H1 (cell line): ENCODE measurements around the gene ATXN7. TPM values are rescaled to one million over a fixed set of nuclear protein-coding genes. Genes with fewer than 3 reads are reported as not detected.

ENCODE experiments used
- CHD1 ChIP-seq: IDR thresholded peaks from 2 replicates; pipeline ENCODE4 v1.6.1; 2012; ENCODE audit warnings: low read depth, low read length, improper control_type of control experiment
- KDM1A ChIP-seq: fragments of 200-600, 300-600 bp; sonication (generic); IDR thresholded peaks from 2 replicates; pipeline ENCODE4 v1.7.1; 2016; ENCODE audit warnings: mild to moderate bottlenecking, low read length, borderline replicate concordance
- POLR2A ChIP-seq, 2 experiments: IDR thresholded peaks; 1 replicate in 1 of 2; 2 replicates in 1 of 2; pipeline ENCODE4 v1.6.1; 2011; ENCODE audit warnings: low read depth in 2 of 2, low read length in 2 of 2, mild to moderate bottlenecking in 2 of 2; ENCODE audit errors: control extremely low read depth in 1 of 2
- RBBP5 ChIP-seq: IDR thresholded peaks from 2 replicates; pipeline ENCODE4 v1.7.1; 2012; ENCODE audit warnings: low read depth, mild to moderate bottlenecking, inconsistent platforms, low read length, moderate library complexity, borderline replicate concordance
- TAF1 ChIP-seq: IDR thresholded peaks from 2 replicates; pipeline ENCODE4 v1.6.1; 2011; ENCODE audit warnings: mild to moderate bottlenecking, low read depth, low read length
- TEAD4 ChIP-seq: IDR thresholded peaks from 2 replicates; pipeline ENCODE4 v1.6.1; 2012; ENCODE audit warnings: low read depth, low read length, inconsistent platforms, mixed read lengths
- USF2 ChIP-seq: IDR thresholded peaks from 2 replicates; pipeline ENCODE4 v1.6.1; 2011; ENCODE audit warnings: low read length, improper control_type of control experiment
- polyA plus RNA-seq, 7 experiments: library from polyadenylated mRNA; depleted of rRNA in 3 of 7; stranded (reverse) in 5 of 7; unstranded in 2 of 7; fragments of >200 nt in 5 of 7; fragments of 200-250 nt in 2 of 7; gene quantifications; 1 replicate in 5 of 7; 2 replicates in 1 of 7; 4 replicates in 1 of 7; pipeline versions ENCODE4 v1.2.1 to v1.2.3, GENCODE V29; 2011 to 2013; ENCODE audit warnings: missing spikeins in 2 of 7, mixed read lengths in 2 of 7
- total RNA-seq: library from RNA; stranded (reverse); fragmentation: NEBNext Ultra II Directional; extraction: Animal tissue kit (Norgen Biotek cat#: 25700); gene quantifications from 2 replicates; pipeline ENCODE4 v1.2.1, GENCODE V29; 2021

Gene ATXN7
- total and polyA plus RNA-seq, 2 of the 8 experiments (the other 6 are each of a cell fraction or from before 2014, with no cell fraction given) = 15.5 to 16.8 TPM

GRCh38 chr3:63942528-63942927 lies 78.9 kb downstream of the ATXN7 start (continued):
- TF ChIP-seq TEAD4 = no peak
- TF ChIP-seq CHD1 = no peak
- no peak for TF ChIP-seq TAF1
- TF ChIP-seq RBBP5 = no peak
- TF ChIP-seq POLR2A (IDR thresholded peaks at IDR 0.05; ENCODE audit: control extremely low read depth in 1 of 2, low read depth in 2 of 2, low read length in 2 of 2) = no peak
- TF ChIP-seq USF2 = no peak
- no peak for TF ChIP-seq KDM1A
